Neural cell (in vitro differentiated cells): ENCODE measurements around the gene ZNF507. TPM values are rescaled to one million over a fixed set of nuclear protein-coding genes. Genes with fewer than 3 reads are reported as not detected.

ENCODE experiments used
- H2AFZ ChIP-seq: fragments of 200-600, 300-800 bp; sonication (generic), shearing (Covaris generic); 2 replicates; pipeline ENCODE4 v1.6.0; 2014; ENCODE audit warnings: low read depth, mild to moderate bottlenecking, antibody characterized with exemption, low read length, moderate library complexity
- H3F3A ChIP-seq: fragments of 200-600 bp; shearing (Covaris generic); 2 replicates; pipeline ENCODE4 v1.6.1; 2016; ENCODE audit warnings: mild to moderate bottlenecking, moderate library complexity, mixed read lengths, antibody characterized with exemption, low read length; ENCODE audit not compliant: insufficient read depth, poor library complexity, severe bottlenecking
- H3K27ac ChIP-seq: fragments of 200-600, 300-800 bp; sonication (generic), shearing (Covaris generic); 2 replicates; pipeline ENCODE4 v1.5.1; 2014; ENCODE audit warnings: mild to moderate bottlenecking, low read length, moderate library complexity
- H3K27me3 ChIP-seq: fragments of 300-800, 200-600 bp; sonication (generic), shearing (Covaris generic); 2 replicates; pipeline ENCODE4 v1.6.0; 2014; ENCODE audit warnings: mild to moderate bottlenecking, low read depth, low read length, moderate library complexity; ENCODE audit not compliant: insufficient read depth
- H3K36me3 ChIP-seq: fragments of 300-800, 200-600 bp; sonication (generic), shearing (Covaris generic); 2 replicates; pipeline ENCODE4 v1.5.1; 2014; ENCODE audit warnings: mild to moderate bottlenecking, antibody characterized with exemption, low read length, moderate library complexity; ENCODE audit not compliant: insufficient read depth
- H3K4me2 ChIP-seq: fragments of 300-800, 200-600 bp; sonication (generic), shearing (Covaris generic); 2 replicates; pipeline ENCODE4 v1.6.0; 2014; ENCODE audit warnings: mild to moderate bottlenecking, low read length
- H3K4me3 ChIP-seq: fragments of 300-800, 200-600 bp; sonication (generic), shearing (Covaris generic); 2 replicates; pipeline ENCODE4 v1.5.1; 2014; ENCODE audit warnings: mild to moderate bottlenecking, low read length, moderate library complexity
- H3K79me2 ChIP-seq: fragments of 200-600 bp; shearing (Covaris generic); replicated peaks from 2 replicates; pipeline ENCODE4 v1.6.0; 2014; ENCODE audit warnings: mild to moderate bottlenecking, low read length, moderate library complexity; ENCODE audit not compliant: insufficient read depth
- H3K9ac ChIP-seq: fragments of 300-800, 200-600 bp; sonication (generic), shearing (Covaris generic); 2 replicates; pipeline ENCODE4 v1.6.1; 2016; ENCODE audit warnings: mild to moderate bottlenecking, low read length, mixed read lengths
- H3K9me2 ChIP-seq: fragments of 200-600 bp; shearing (Covaris generic); 2 replicates; pipeline ENCODE4 v1.6.1; 2016; ENCODE audit warnings: mild to moderate bottlenecking, low read length, mixed read lengths; ENCODE audit not compliant: insufficient read depth
- H3K9me3 ChIP-seq: fragments of 200-600, 300-800 bp; sonication (generic), shearing (Covaris generic); 2 replicates; pipeline ENCODE4 v1.6.1; 2016; ENCODE audit warnings: mild to moderate bottlenecking, mixed run types, low read length, moderate library complexity, mixed read lengths
- H4K20me1 ChIP-seq: fragments of 200-600 bp; shearing (Covaris generic); 2 replicates; pipeline ENCODE4 v1.6.1; 2016; ENCODE audit warnings: mild to moderate bottlenecking, mixed run types; ENCODE audit not compliant: insufficient read depth
- EP300 ChIP-seq: fragments of 450-650 bp; conservative IDR thresholded peaks from 2 replicates; pipeline ENCODE4 v1.6.1; 2014; ENCODE audit warnings: antibody characterized with exemption, mild to moderate bottlenecking, moderate library complexity; ENCODE audit not compliant: poor library complexity, severe bottlenecking
- EZH2 ChIP-seq: fragments of 200-600, 300-800 bp; shearing (Covaris generic), sonication (generic); IDR thresholded peaks from 2 replicates; pipeline ENCODE4 v1.6.1; 2014; ENCODE audit warnings: antibody characterized with exemption, low read length, borderline replicate concordance, mild to moderate bottlenecking; ENCODE audit not compliant: insufficient read depth, poor library complexity, severe bottlenecking
- MXI1 ChIP-seq: fragments of 450-650 bp; conservative IDR thresholded peaks from 2 replicates; pipeline ENCODE4 v1.6.1; 2014; ENCODE audit warnings: antibody characterized with exemption, mild to moderate bottlenecking; ENCODE audit not compliant: poor library complexity, severe bottlenecking
- POLR2AphosphoS5 ChIP-seq: IDR thresholded peaks from 2 replicates; pipeline ENCODE4 v1.6.1; 2012
- RAD21 ChIP-seq: fragments of 450-650 bp; conservative IDR thresholded peaks from 2 replicates; pipeline ENCODE4 v1.6.1; 2014; ENCODE audit warnings: antibody characterized with exemption, mild to moderate bottlenecking, moderate library complexity
- SMC3 ChIP-seq: fragments of 450-650 bp; conservative IDR thresholded peaks from 2 replicates; pipeline ENCODE4 v1.6.1; 2014; ENCODE audit warnings: antibody characterized with exemption, mild to moderate bottlenecking, moderate library complexity; ENCODE audit not compliant: poor library complexity
- TAF1 ChIP-seq: IDR thresholded peaks from 2 replicates; pipeline ENCODE4 v1.6.1; 2012; ENCODE audit warnings: low read depth
- polyA plus RNA-seq: library from polyadenylated mRNA; depleted of rRNA; stranded (reverse); fragments of >200 nt; gene quantifications from 2 replicates; pipeline ENCODE4 v1.2.3, GENCODE V29; 2014
- TF ChIP-seq, protein P1 (sequence below): fragments of 450-650 bp; IDR thresholded peaks from 2 replicates; pipeline ENCODE4 v1.5.1; 2014; ENCODE audit warnings: antibody characterized with exemption, mild to moderate bottlenecking, moderate library complexity; ENCODE audit not compliant: poor library complexity, severe bottlenecking
- TF ChIP-seq, protein P2 (sequence below): IDR thresholded peaks from 2 replicates; pipeline ENCODE4 v1.6.1; 2012; ENCODE audit warnings: borderline replicate concordance

Gene ZNF507
- polyA plus RNA-seq, 1 donor from 2014 or later, result 9.9 TPM

DNA sequence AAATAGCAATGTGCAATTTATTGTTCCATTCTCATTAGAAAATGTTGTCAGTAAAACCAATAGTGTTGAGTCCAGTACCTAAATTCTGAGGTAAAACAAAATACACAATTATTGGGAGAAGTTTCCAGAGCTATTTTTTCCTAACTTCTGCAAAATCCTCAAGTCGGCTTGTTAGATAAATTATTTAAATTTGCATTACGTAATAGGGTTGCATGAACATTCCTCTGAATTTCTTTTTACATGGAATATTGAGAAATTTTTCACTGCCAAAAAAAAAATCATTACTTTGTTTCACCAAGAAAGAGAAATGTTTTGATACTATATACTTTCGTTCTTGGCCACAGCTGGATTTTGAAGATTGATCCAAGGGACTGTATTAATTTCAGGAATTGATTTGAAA is 1.5 kb downstream of the ZNF507 start:
- Histone ChIP-seq H3K9ac (peak overlapping the region; percentile 86), H3K9me3 (no peaks in the 10 kb centered on the region), H3K4me2 (peak overlapping the region; percentile 91), H3K36me3 (peaks cover 5% of the 10 kb centered on the region), H3K27me3 (no peaks in the 10 kb centered on the region), H3F3A (no peaks in the 10 kb centered on the region), H4K20me1 (no peaks in the 10 kb centered on the region), H2AFZ (no peak overlapping the region), H3K79me2 (peaks cover 32% of the 10 kb centered on the region), H3K9me2 (no peaks in the 10 kb centered on the region), H3K27ac (no peak overlapping the region), H3K4me3 (peak overlapping the region; percentile 92)
- TF ChIP-seq EP300, result no peak

DNA sequence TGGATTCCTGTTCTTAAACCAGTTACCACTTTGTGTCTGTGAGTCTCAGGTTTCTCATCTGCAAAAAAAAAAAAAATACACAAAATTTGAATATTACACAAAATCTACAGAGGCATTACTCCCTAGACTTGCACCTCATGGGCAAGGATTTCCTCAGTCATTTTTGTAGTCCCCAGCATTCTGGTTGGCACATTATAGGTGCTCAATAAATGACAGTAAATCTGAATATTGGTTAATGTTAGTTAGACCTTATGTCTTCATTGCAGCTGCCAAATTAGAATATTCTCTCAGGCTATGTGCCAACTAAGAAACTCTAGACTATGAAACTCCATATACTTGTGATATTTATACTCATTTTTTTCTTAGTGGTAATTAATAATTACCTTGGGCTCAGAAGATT is 2.2 kb downstream of the ZNF507 start:
- peaks cover 5% of the 10 kb centered on the region for H3K36me3 ChIP-seq
- H3K27me3 ChIP-seq, result no peaks in the 10 kb centered on the region
- no peaks in the 10 kb centered on the region for H3K9me3 ChIP-seq
- H3F3A ChIP-seq, result no peaks in the 10 kb centered on the region
- TF ChIP-seq, protein P1, sequence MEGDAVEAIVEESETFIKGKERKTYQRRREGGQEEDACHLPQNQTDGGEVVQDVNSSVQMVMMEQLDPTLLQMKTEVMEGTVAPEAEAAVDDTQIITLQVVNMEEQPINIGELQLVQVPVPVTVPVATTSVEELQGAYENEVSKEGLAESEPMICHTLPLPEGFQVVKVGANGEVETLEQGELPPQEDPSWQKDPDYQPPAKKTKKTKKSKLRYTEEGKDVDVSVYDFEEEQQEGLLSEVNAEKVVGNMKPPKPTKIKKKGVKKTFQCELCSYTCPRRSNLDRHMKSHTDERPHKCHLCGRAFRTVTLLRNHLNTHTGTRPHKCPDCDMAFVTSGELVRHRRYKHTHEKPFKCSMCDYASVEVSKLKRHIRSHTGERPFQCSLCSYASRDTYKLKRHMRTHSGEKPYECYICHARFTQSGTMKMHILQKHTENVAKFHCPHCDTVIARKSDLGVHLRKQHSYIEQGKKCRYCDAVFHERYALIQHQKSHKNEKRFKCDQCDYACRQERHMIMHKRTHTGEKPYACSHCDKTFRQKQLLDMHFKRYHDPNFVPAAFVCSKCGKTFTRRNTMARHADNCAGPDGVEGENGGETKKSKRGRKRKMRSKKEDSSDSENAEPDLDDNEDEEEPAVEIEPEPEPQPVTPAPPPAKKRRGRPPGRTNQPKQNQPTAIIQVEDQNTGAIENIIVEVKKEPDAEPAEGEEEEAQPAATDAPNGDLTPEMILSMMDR, result no peak
- no peak for TF ChIP-seq SMC3
- no peak for TF ChIP-seq EZH2
- TF ChIP-seq, protein P2, sequence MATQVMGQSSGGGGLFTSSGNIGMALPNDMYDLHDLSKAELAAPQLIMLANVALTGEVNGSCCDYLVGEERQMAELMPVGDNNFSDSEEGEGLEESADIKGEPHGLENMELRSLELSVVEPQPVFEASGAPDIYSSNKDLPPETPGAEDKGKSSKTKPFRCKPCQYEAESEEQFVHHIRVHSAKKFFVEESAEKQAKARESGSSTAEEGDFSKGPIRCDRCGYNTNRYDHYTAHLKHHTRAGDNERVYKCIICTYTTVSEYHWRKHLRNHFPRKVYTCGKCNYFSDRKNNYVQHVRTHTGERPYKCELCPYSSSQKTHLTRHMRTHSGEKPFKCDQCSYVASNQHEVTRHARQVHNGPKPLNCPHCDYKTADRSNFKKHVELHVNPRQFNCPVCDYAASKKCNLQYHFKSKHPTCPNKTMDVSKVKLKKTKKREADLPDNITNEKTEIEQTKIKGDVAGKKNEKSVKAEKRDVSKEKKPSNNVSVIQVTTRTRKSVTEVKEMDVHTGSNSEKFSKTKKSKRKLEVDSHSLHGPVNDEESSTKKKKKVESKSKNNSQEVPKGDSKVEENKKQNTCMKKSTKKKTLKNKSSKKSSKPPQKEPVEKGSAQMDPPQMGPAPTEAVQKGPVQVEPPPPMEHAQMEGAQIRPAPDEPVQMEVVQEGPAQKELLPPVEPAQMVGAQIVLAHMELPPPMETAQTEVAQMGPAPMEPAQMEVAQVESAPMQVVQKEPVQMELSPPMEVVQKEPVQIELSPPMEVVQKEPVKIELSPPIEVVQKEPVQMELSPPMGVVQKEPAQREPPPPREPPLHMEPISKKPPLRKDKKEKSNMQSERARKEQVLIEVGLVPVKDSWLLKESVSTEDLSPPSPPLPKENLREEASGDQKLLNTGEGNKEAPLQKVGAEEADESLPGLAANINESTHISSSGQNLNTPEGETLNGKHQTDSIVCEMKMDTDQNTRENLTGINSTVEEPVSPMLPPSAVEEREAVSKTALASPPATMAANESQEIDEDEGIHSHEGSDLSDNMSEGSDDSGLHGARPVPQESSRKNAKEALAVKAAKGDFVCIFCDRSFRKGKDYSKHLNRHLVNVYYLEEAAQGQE, result no peak
- TF ChIP-seq MXI1, result no peak
- TF ChIP-seq EP300, result no peak
- no peak for TF ChIP-seq RAD21
- no peak for TF ChIP-seq TAF1
- no peak for TF ChIP-seq POLR2AphosphoS5
- H3K27ac ChIP-seq, result no peak overlapping the region
- H3K79me2 ChIP-seq, result peaks cover 32% of the 10 kb centered on the region
- H3K9me2 ChIP-seq, result no peaks in the 10 kb centered on the region
- H3K9ac ChIP-seq, result no peak overlapping the region
- H2AFZ ChIP-seq, result no peak overlapping the region
- H3K4me2 ChIP-seq, result peak overlapping the region; percentile 91
- no peaks in the 10 kb centered on the region for H4K20me1 ChIP-seq
- peak overlapping the region; percentile 92 for H3K4me3 ChIP-seq

DNA sequence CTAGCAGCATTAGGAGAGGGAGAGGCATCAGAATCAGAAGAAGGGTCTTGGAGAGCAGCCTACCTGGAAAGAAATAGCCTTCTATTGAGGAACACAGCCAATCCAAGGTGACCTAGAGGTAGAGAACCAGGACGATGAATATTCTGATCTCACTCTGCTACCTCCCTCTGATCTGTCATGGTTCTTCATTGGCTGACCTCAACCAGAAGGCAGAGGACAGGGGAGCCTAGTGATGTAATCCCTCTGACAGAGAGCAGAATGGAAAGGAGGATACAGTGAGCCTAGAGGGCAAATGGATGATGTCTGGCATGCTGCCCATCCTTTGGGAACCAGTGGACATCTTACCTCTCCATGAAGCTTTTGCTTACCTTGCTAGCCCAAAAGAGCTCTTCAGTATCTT is 3.6 kb downstream of the ZNF507 start:
- no peak overlapping the region for H3K9ac ChIP-seq
- no peak overlapping the region for H2AFZ ChIP-seq
- no peaks in the 10 kb centered on the region for H3K9me2 ChIP-seq
- peaks cover 8% of the 10 kb centered on the region for H3K36me3 ChIP-seq
- no peak overlapping the region for H3K27ac ChIP-seq
- peak overlapping the region; percentile 17 for H3K4me3 ChIP-seq
- H3K9me3 ChIP-seq, result no peaks in the 10 kb centered on the region
- no peak overlapping the region for H3K4me2 ChIP-seq
- TF ChIP-seq RAD21 (no peak), EZH2 (no peak), POLR2AphosphoS5 (no peak), SMC3 (no peak), TAF1 (no peak), MXI1 (no peak), EP300 (no peak)
- TF ChIP-seq, protein P2, result no peak
- TF ChIP-seq, protein P1, result no peak
- no peaks in the 10 kb centered on the region for H3K27me3 ChIP-seq
- no peaks in the 10 kb centered on the region for H4K20me1 ChIP-seq
- H3K79me2 ChIP-seq, result peaks cover 32% of the 10 kb centered on the region
- H3F3A ChIP-seq, result no peaks in the 10 kb centered on the region
